K562 (cell line): ENCODE results near the gene ASPRV1. TPM values are rescaled to one million over a fixed set of nuclear protein-coding genes. Genes with fewer than 3 reads are reported as not detected.

Experiments used
- BMI1 ChIP-seq: fragments of 150-350 bp; IDR thresholded peaks from 2 replicates; pipeline ENCODE4 v1.6.1; 2014; ENCODE audit warnings: low read length
- C11orf30 ChIP-seq: fragments of 450-650 bp; IDR thresholded peaks from 2 replicates; pipeline ENCODE4 v1.6.1; 2016; ENCODE audit warnings: low read depth, mild to moderate bottlenecking
- E2F1 ChIP-seq: sonication (generic); formaldehyde crosslinking; IDR thresholded peaks from 2 replicates; pipeline ENCODE4 v1.8.1; 2023; ENCODE audit warnings: mild to moderate bottlenecking, missing genetic modification reagents, moderate library complexity
- E2F3 ChIP-seq: fragments of 250-450 bp; sonication (Bioruptor Pico); IDR thresholded peaks from 2 replicates; pipeline ENCODE4 v1.4.0; 2020; ENCODE audit warnings: mild to moderate bottlenecking
- FOXJ2 ChIP-seq: fragments of 200-800 bp; sonication (Bioruptor generic); IDR thresholded peaks from 2 replicates; pipeline ENCODE4 v1.6.1; 2016; ENCODE audit warnings: missing genetic modification characterization, missing compliant biosample characterization
- FOXK2 ChIP-seq, 2 experiments: fragments of 450-650 bp; IDR thresholded peaks in 1 of 2; conservative IDR thresholded peaks in 1 of 2; 2 replicates each; pipeline ENCODE4 v1.6.1; 2016; ENCODE audit warnings: low read depth in 2 of 2, mild to moderate bottlenecking in 1 of 2
- KDM1A ChIP-seq, 2 experiments: fragments of 450-650 bp; IDR thresholded peaks; 2 replicates each; pipeline ENCODE4 v1.6.1; 2016; ENCODE audit warnings: mild to moderate bottlenecking in 2 of 2
- L3MBTL2 ChIP-seq: fragments of 450-650 bp; IDR thresholded peaks from 2 replicates; pipeline ENCODE4 v1.6.1; 2016; ENCODE audit warnings: mild to moderate bottlenecking, moderate library complexity
- MAFF ChIP-seq: IDR thresholded peaks from 2 replicates; pipeline ENCODE4 v1.6.1; 2012; ENCODE audit warnings: low read length, improper control_type of control experiment
- NCOR1 ChIP-seq: fragments of 450-650 bp; IDR thresholded peaks from 2 replicates; pipeline ENCODE4 v1.6.1; 2016; ENCODE audit warnings: mild to moderate bottlenecking, moderate library complexity
- NFRKB ChIP-seq: fragments of 450-650 bp; IDR thresholded peaks from 2 replicates; pipeline ENCODE4 v1.6.1; 2016; ENCODE audit warnings: low read depth
- NR2C2 ChIP-seq, 2 experiments: fragments of 200-800 bp in 1 of 2; sonication (Bioruptor generic) in 1 of 2; sonication (generic) in 1 of 2; formaldehyde crosslinking in 1 of 2; IDR thresholded peaks; 2 replicates each; pipeline versions ENCODE4 v1.6.1 to v1.8.0; 2016 to 2022; ENCODE audit warnings: mild to moderate bottlenecking in 1 of 2, missing compliant biosample characterization in 1 of 2, missing genetic modification characterization in 1 of 2, missing genetic modification reagents in 1 of 2
- NRF1 ChIP-seq, 2 experiments: fragments of 450-650 bp; IDR thresholded peaks in 1 of 2; conservative IDR thresholded peaks in 1 of 2; 2 replicates each; pipeline ENCODE4 v1.6.1; 2014; ENCODE audit warnings: mild to moderate bottlenecking in 2 of 2
- POLR2G ChIP-seq: fragments of 200-400 bp; formaldehyde crosslinking; IDR thresholded peaks from 2 replicates; pipeline ENCODE4 v1.6.1; 2017; ENCODE audit warnings: low read depth, mild to moderate bottlenecking, antibody characterized with exemption, low read length, moderate library complexity
- ZBTB7A ChIP-seq: IDR thresholded peaks from 2 replicates; pipeline ENCODE4 v1.6.1; 2011; ENCODE audit warnings: low read depth, mild to moderate bottlenecking, low read length, moderate library complexity, borderline replicate concordance; ENCODE audit not compliant: control insufficient read depth
- ZNF76 ChIP-seq: fragments of 250-450 bp; sonication (Bioruptor Pico); IDR thresholded peaks from 2 replicates; pipeline ENCODE4 v1.4.0; 2020; ENCODE audit warnings: mild to moderate bottlenecking, moderate library complexity, borderline replicate concordance
- polyA plus RNA-seq, 8 experiments: library from polyadenylated mRNA; depleted of rRNA in 4 of 8; stranded (reverse) in 5 of 8; unstranded in 3 of 8; fragments of >200 nt; fragmentation: Nextera tagmentation in 2 of 8; fragmentation: Illumina TruSeq in 1 of 8; extraction: Ambion mirVana in 2 of 8; extraction: Trizol in 1 of 8; gene quantifications; 2 replicates each; pipeline versions ENCODE4 v1.2.1 to v1.2.3, GENCODE V29; 2011 to 2014; ENCODE audit warnings: inconsistent platforms in 1 of 8, missing spikeins in 1 of 8
- total RNA-seq, 7 experiments: library from RNA; depleted of rRNA in 6 of 7; stranded (reverse); fragments of >200 nt in 6 of 7; fragmentation: Illumina TruSeq in 2 of 7; extraction: Trizol in 2 of 7; gene quantifications; 2 replicates each; pipeline versions ENCODE4 v1.2.1 to v1.2.3, GENCODE V29; 2011 to 2021; ENCODE audit warnings: low replicate concordance in 1 of 7
- TF ChIP-seq, protein P1 (sequence below), 3 experiments: fragments of 200-800 bp in 1 of 3; sonication (Bioruptor generic) in 1 of 3; sonication (generic) in 1 of 3; formaldehyde crosslinking in 1 of 3; IDR thresholded peaks; 2 replicates each; pipeline versions ENCODE4 v1.6.1 to v1.8.0; 2016 to 2022; ENCODE audit warnings: mild to moderate bottlenecking in 2 of 3, missing compliant biosample characterization in 2 of 3, missing genetic modification characterization in 2 of 3, missing genetic modification reagents in 1 of 3
- TF ChIP-seq, protein P2 (sequence below): fragments of 250-450 bp; sonication (Bioruptor Pico); IDR thresholded peaks from 2 replicates; pipeline ENCODE4 v1.4.0; 2020

The ASPRV1 gene
- total and polyA plus RNA-seq, 9 of the 15 experiments (the other 6 are each of a cell fraction or from before 2014, with no cell fraction given) = 0.17 to 0.72 (median 0.47) TPM; not detected in 1

GRCh38 chr2:69933839-69934613, 27.4 kb downstream of the ASPRV1 start (continued):
- TF ChIP-seq L3MBTL2 (0 out of 2 replicates have a peak, but pooled peaks have one; percentile 11), ZNF76 (CRISPR knock-in tag) (no peak), ZBTB7A (no peak), POLR2G (peak; percentile 26; the same call in 1 of the 2 replicates), NCOR1 (peak; percentile 50), C11orf30 (peak; percentile 84), NR2C2 (CRISPR knock-in tag; IDR thresholded peaks at IDR 0.05) (no peak), NR2C2 (tag; IDR thresholded peaks at IDR 0.05) (peak; percentile 61; the same call in 1 of the 2 replicates), FOXK2 (conservative IDR thresholded peaks at IDR 0.05 in 1 of 2, IDR thresholded peaks at IDR 0.05 in 1 of 2; ENCODE audit: low read depth in 2 of 2) (peak in 1 of 2 experiments; percentile 43; a peak in 2 of 4 replicates), E2F3 (no peak), KDM1A (IDR thresholded peaks at IDR 0.05) (peak in 1 of 2 experiments; percentile 76; a peak in 2 of 4 replicates), NRF1 (conservative IDR thresholded peaks at IDR 0.05 in 1 of 2, IDR thresholded peaks at IDR 0.05 in 1 of 2) (0 out of 4 replicates have a peak, but pooled peaks of 1 of the 2 experiments have one; percentile 50), MAFF (peak; percentile 56; the same call in 1 of the 2 replicates), E2F1 (CRISPR knock-in tag) (no peak), FOXJ2 (tag) (peak; percentile 71), NFRKB (peak; percentile 72; the same call in 1 of the 2 replicates), BMI1 (no peak)
- TF ChIP-seq, protein P1, sequence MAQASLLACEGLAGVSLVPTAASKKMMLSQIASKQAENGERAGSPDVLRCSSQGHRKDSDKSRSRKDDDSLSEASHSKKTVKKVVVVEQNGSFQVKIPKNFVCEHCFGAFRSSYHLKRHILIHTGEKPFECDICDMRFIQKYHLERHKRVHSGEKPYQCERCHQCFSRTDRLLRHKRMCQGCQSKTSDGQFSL (CRISPR knock-in tag; IDR thresholded peaks at IDR 0.05) = no peak
- TF ChIP-seq, protein P1 (tag; IDR thresholded peaks at IDR 0.05) = 0 out of 4 replicates have a peak, but pooled peaks of 1 of the 2 experiments have one; percentile 22
- TF ChIP-seq, protein P2, sequence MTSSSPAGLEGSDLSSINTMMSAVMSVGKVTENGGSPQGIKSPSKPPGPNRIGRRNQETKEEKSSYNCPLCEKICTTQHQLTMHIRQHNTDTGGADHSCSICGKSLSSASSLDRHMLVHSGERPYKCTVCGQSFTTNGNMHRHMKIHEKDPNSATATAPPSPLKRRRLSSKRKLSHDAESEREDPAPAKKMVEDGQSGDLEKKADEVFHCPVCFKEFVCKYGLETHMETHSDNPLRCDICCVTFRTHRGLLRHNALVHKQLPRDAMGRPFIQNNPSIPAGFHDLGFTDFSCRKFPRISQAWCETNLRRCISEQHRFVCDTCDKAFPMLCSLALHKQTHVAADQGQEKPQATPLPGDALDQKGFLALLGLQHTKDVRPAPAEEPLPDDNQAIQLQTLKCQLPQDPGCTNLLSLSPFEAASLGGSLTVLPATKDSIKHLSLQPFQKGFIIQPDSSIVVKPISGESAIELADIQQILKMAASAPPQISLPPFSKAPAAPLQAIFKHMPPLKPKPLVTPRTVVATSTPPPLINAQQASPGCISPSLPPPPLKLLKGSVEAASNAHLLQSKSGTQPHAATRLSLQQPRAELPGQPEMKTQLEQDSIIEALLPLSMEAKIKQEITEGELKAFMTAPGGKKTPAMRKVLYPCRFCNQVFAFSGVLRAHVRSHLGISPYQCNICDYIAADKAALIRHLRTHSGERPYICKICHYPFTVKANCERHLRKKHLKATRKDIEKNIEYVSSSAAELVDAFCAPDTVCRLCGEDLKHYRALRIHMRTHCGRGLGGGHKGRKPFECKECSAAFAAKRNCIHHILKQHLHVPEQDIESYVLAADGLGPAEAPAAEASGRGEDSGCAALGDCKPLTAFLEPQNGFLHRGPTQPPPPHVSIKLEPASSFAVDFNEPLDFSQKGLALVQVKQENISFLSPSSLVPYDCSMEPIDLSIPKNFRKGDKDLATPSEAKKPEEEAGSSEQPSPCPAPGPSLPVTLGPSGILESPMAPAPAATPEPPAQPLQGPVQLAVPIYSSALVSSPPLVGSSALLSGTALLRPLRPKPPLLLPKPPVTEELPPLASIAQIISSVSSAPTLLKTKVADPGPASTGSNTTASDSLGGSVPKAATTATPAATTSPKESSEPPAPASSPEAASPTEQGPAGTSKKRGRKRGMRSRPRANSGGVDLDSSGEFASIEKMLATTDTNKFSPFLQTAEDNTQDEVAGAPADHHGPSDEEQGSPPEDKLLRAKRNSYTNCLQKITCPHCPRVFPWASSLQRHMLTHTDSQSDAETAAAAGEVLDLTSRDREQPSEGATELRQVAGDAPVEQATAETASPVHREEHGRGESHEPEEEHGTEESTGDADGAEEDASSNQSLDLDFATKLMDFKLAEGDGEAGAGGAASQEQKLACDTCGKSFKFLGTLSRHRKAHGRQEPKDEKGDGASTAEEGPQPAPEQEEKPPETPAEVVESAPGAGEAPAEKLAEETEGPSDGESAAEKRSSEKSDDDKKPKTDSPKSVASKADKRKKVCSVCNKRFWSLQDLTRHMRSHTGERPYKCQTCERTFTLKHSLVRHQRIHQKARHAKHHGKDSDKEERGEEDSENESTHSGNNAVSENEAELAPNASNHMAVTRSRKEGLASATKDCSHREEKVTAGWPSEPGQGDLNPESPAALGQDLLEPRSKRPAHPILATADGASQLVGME = 0 out of 2 replicates have a peak, but pooled peaks have one; percentile 34
